ENCODE measurements around the gene HBEGF.

Gene HBEGF

DNA sequence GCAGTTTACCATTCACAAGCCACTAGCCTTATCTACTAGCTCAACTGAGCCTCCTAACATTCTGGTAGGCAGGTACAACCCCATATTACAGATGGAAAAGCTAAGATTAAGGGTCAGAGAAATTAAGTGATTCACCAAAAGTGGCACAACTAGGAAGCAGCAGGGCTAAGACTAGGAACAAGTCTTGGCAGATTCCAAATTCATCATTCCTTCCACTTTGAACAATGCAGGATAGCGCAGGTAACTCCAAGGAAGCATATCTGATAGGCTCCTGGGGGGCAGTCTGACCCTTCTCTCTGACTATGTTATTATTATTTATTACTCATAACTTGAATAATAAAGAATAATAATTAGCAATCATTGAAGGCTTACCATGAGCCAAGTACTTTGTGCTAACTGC is 8.5 kb downstream of the HBEGF start:
- Mint-ChIP-seq H3K36me3 (no peaks in the 10 kb centered on the region), H3K4me1 (peaks cover 15% of the 10 kb centered on the region), H3K27ac (no peak overlapping the region), H3K9me3 (no peaks in the 10 kb centered on the region), H3K27me3 (no peaks in the 10 kb centered on the region), H3K4me3 (no peak overlapping the region)
- no peak for DNase-seq (ENCODE audit: low spot score in 2 of 2)
- ATAC-seq (ENCODE audit: low read depth): no peak

DNA sequence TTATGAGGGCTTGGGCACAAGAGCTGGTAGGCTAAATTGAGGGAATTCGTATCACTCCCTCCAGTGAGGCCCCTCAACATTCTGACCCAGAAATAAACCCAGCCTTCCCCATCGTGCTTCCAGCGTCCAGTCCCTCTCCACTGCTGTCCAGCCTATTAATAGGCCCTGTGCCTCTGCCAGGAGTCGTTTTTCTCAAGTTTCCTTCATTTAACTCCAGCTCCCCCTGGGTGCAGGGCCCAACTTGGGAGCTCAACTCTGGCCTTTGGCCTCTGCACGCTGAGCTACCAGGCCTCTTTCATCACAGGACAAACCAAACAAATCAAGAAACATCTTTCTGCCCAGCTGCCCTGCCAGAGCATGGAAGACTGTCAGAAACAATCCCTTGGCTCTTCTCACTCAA is 10.0 kb downstream of the HBEGF start:
- Mint-ChIP-seq H3K9me3 (no peaks in the 10 kb centered on the region), H3K4me1 (peaks cover 4% of the 10 kb centered on the region), H3K36me3 (peaks cover 4% of the 10 kb centered on the region), H3K27me3 (peaks cover 2% of the 10 kb centered on the region), H3K27ac (no peak overlapping the region), H3K4me3 (no peak overlapping the region)
- no peak for DNase-seq (ENCODE audit: low spot score in 2 of 2)
- ATAC-seq (ENCODE audit: low read depth): no peak

DNA sequence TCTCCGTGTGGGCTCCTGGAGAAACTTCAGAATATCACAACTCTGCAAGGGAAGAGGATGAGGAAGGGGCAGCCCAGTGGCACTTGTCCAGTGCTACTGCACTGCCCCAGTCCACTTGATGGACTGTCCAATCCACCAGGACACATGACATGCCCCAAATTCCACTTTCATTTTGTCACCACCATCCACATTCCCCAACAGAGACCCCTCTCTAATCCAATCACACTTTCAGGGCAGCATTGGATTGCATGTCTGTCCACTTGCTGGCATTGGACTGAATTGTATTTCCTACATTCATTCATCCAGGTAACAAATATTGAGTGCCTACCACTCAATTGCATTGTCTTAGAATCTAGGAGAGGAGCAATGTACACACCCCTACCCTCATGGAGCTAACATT is 14.8 kb downstream of the HBEGF start:
- Mint-ChIP-seq H3K9me3 (no peaks in the 10 kb centered on the region), H3K4me1 (no peaks in the 10 kb centered on the region), H3K27me3 (peaks cover 2% of the 10 kb centered on the region), H3K36me3 (peaks cover 4% of the 10 kb centered on the region), H3K4me3 (no peak overlapping the region), H3K27ac (no peak overlapping the region)
- ATAC-seq (ENCODE audit: low read depth): no peak
- no peak for DNase-seq (ENCODE audit: low spot score in 2 of 2)

DNA sequence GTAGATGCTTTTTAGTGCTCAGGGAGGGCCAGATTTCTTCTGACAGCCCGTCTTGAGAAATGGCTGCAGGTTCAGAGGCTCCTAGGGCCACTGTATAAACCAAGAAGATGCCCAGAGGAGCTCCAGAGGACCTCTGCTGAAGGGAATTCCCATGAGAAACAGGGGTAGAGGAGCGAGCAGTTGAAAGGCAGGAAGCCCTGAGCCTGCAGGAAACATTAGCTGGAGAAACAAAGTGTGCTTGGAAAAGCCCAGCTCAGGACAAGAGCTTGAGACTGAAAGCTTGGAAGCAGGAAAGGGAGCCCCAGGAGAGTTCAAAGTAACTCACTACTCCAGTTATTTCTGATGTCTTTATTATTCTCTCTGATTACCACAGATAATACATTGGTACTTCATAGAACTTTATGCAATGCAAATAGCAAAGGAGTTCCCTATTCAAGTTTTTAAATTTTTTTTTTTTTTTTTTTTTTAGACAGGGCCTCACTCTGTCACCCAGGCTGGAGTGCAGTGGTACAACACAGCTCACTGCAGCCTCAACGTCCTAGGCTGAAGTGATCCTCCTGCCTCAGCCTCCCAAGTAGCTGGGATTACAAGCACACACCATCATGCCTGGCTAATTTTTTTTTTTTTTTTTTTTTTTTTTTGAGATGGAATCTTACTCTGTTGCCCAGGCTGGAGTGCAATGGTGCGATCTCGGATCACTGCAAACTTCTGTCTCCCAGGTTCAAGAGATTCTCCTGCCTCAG is 16.5 kb downstream of the HBEGF start:
- Mint-ChIP-seq H3K36me3 (peaks cover 4% of the 10 kb centered on the region), H3K27me3 (peaks cover 2% of the 10 kb centered on the region), H3K27ac (no peak overlapping the region), H3K4me1 (no peaks in the 10 kb centered on the region), H3K9me3 (no peaks in the 10 kb centered on the region), H3K4me3 (no peak overlapping the region)
- no peak for DNase-seq (ENCODE audit: low spot score in 2 of 2)
- ATAC-seq (ENCODE audit: low read depth): no peak

DNA sequence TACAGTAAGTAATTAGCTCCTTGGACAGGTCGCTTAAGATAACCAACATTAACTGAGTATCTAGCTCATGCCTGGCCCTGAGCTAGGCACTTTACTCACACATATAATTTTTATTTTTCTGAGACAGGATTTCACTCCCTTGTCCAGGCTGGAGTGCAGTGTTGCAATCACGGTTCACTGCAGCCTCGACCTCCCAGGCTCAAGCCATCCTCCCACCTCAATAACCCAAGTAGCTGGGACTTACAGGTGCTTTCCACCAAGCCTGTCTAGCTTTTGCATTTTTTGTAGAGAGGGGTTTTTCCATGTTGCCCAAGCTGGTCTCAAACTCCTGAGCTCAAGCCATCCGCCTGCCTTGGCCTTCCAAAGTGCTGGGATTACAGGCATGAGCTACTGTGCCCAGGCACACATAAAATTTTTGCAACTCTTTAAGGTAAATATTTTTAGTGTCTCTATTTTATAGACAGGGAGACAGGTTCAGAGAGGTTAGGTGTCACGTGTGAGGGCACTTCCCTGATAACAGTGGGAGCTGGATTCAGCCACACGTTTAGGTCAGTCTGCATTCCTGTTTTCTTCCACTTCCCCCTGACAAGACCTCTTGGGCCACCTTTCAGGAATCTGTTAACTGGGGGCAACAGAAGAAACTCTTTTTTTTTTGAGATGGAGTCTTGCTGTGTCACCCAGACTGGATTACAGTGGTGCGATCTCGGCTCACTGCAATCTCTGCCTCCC is 18.2 kb downstream of the HBEGF start:
- no peak overlapping the region for H3K4me3 Mint-ChIP-seq
- no peak for DNase-seq (ENCODE audit: low spot score in 2 of 2)
- peaks cover 2% of the 10 kb centered on the region for H3K27me3 Mint-ChIP-seq
- no peak overlapping the region for H3K27ac Mint-ChIP-seq
- H3K4me1 Mint-ChIP-seq: no peaks in the 10 kb centered on the region
- no peak for ATAC-seq (ENCODE audit: low read depth)
- no peaks in the 10 kb centered on the region for H3K9me3 Mint-ChIP-seq
- H3K36me3 Mint-ChIP-seq: peaks cover 4% of the 10 kb centered on the region

DNA sequence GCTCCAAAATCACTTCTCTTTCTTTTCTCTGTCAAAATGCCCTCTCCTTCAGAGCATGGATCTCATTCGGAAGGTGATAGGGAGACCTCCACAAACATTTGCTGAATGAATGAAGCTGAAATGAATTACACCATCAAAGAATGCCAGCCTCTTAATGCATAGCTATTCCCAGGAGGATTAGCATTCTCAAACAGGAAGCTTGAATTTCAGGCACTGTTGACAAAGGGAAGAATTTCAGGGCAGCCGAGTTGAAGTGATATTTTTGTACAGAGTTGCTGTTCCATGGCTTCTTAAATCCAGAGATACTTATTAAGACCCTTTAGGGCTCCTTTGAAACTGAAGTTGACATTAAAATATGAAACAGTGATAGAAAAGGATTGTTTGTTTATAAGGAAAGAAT is 18.8 kb downstream of the HBEGF start:
- H3K36me3 Mint-ChIP-seq: peaks cover 4% of the 10 kb centered on the region
- H3K9me3 Mint-ChIP-seq: no peaks in the 10 kb centered on the region
- ATAC-seq (ENCODE audit: low read depth) (no peak), DNase-seq (ENCODE audit: low spot score in 2 of 2) (no peak)
- peaks cover 2% of the 10 kb centered on the region for H3K27me3 Mint-ChIP-seq
- no peak overlapping the region for H3K4me3 Mint-ChIP-seq
- H3K27ac Mint-ChIP-seq: no peak overlapping the region
- H3K4me1 Mint-ChIP-seq: no peaks in the 10 kb centered on the region

DNA sequence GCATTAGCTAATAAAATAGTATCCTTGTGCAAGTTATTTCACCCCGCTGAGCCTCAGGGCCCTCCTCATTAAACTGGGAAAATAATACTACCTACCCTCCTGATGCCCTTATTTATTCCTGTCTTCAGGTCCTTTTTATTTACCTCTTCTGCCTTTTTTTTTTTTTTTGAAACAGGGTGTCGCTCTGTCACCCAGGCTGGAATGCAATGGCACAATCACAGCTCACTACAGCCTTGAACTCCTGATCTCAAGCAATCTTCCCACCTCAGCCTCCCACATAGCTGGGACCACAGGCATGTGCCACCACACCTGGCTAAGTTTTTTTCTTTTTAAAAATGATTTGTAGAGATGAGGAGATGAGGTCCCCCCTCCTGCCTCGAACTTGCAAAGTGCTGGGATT is 20.9 kb downstream of the HBEGF start:
- H3K4me3 Mint-ChIP-seq: no peak overlapping the region
- no peak overlapping the region for H3K27ac Mint-ChIP-seq
- DNase-seq (ENCODE audit: low spot score in 2 of 2): no peak
- peaks cover 1% of the 10 kb centered on the region for H3K36me3 Mint-ChIP-seq
- ATAC-seq (ENCODE audit: low read depth): no peak
- no peaks in the 10 kb centered on the region for H3K9me3 Mint-ChIP-seq
- H3K27me3 Mint-ChIP-seq: no peaks in the 10 kb centered on the region
- no peaks in the 10 kb centered on the region for H3K4me1 Mint-ChIP-seq

DNA sequence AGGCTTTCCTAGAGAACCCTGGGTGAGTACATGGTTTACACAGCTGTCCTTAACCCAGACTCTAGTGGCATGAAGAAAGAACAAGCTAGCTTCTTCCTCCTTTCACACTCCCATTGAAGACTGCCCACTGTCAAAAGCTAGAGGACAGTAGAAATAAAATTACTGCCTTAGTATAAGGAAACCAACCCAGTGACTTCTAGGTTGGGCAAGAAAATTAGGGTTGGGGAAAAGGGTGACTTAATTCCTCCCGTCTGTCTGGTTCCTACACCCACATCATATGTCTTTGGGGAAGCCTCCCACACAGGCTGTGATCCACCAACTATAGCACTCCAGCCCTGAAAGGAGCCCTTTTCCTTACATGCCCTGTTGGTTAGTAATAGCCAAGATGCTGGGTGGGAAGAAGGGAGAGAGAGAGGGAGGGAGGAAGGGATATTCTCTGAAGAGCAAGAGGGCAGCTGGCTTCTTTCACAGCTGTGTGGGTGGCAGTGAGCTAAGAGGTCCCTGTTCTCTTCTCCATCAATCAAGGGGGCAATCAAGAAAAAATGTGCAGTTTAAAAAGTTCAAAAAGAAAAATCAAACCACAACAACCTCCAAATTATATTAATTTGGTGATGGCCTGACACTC is 21.7 kb downstream of the HBEGF start:
- Mint-ChIP-seq H3K27ac (no peak overlapping the region), H3K9me3 (no peaks in the 10 kb centered on the region), H3K27me3 (no peaks in the 10 kb centered on the region), H3K4me3 (no peak overlapping the region), H3K36me3 (peaks cover 1% of the 10 kb centered on the region), H3K4me1 (no peaks in the 10 kb centered on the region)
- ATAC-seq (ENCODE audit: low read depth): no peak
- no peak for DNase-seq (ENCODE audit: low spot score in 2 of 2)

DNA sequence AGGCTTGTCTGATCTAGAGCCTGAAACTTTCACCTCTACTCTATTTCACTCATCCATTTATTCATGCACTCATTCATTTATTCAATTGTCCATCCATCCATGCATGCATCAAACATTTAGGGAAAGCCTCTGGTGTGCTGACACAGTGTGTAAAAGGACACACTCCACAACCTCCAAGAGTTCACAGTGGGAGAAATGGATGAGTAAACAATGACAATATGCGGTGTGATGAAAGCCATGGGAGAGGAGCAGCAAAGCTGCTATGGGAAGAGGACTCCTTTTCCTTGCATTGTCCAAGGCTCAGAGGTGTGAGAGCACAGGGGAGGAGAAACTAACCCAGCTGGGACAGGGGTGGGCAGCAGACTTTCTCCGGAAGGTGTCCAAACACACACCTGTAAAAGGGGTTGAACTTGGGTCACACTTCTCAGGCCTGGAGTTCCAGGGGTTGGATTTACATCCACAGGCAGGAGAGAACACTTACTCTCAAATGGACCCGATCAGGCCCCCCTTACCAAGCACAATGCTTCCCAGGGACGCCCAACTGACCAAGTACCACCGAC is 22.3 kb downstream of the HBEGF start:
- no peaks in the 10 kb centered on the region for H3K9me3 Mint-ChIP-seq
- no peaks in the 10 kb centered on the region for H3K27me3 Mint-ChIP-seq

DNA sequence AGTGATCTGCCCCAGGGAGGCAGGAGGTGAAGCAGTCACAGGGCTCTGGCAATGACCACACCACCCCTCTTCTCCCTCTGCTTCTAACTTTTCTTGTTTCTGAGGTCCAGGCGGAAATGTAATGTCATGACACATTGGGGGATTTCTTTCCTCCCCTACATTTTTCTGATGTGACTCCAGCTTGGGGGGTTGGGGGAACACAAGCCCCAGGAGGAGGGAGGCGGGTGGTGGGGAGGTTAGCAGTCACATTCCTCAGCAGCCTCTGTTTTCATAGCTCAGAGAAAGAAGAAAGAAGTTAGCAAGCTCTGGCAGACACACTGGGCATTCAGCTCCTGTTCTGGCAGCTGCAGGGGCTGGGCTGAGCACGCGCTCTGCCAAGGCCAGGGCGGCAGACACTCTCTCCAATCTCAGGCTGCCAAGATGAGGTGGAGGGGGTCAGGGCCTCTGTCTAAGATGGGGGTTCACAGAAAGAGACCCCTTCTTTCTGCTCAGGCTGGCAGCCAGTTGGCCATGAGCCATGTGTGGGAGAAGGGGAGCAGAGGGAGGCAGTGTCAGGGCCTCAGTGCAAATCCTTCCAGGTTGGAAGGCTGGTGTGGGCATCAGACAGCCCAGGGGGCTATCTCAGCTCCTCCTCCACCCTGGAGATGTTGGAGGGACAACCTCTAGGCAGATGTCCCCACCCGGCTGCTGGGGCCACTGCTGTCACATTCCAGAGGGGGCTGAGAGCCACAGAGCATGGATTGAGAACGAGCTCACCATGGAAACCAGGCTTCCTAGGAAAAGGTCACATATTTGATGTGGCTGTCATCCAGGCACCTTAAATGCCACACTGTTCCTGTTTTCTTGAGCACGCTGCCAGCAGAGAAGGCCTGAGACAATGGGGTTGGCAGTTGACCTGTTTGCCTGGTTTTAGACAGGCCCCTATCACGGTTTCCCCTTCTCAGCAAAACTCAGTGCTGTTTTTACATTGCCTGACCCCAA is 23.4 kb downstream of the HBEGF start:
- Mint-ChIP-seq H3K27ac (no peak overlapping the region), H3K27me3 (no peaks in the 10 kb centered on the region), H3K4me3 (no peak overlapping the region), H3K9me3 (no peaks in the 10 kb centered on the region), H3K4me1 (no peaks in the 10 kb centered on the region), H3K36me3 (peaks cover 1% of the 10 kb centered on the region)
- no peak for ATAC-seq (ENCODE audit: low read depth)
- DNase-seq (ENCODE audit: low spot score in 2 of 2): no peak

More for the DNA sequence above, 22.3 kb downstream of the HBEGF start:
- Mint-ChIP-seq H3K4me1 (no peaks in the 10 kb centered on the region), H3K27ac (no peak overlapping the region), H3K36me3 (peaks cover 1% of the 10 kb centered on the region), H3K4me3 (no peak overlapping the region)
- DNase-seq (ENCODE audit: low spot score in 2 of 2) (no peak), ATAC-seq (ENCODE audit: low read depth) (no peak)

DNA sequence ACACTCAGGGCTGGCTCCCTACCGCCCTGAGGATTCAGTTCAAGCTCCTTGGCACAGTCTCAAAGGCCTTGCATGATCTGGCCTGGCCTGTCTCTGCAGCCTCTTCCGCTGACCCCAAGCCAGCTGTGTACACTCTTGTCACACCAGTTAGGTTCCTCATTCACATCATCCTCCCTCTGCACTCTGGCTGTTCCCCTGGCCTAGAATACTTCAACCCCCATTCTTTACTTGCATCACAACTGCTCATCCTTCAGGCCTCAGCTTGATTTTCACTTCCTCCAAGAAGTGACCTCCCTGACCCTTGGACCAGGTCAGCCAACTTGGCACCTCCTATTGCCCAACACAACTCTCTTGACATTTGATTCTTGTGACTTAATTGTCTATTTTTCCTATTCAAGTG is 24.6 kb downstream of the HBEGF start:
- H3K27me3 Mint-ChIP-seq: no peaks in the 10 kb centered on the region
- DNase-seq (ENCODE audit: low spot score in 2 of 2) (no peak), ATAC-seq (ENCODE audit: low read depth) (no peak)
- no peaks in the 10 kb centered on the region for H3K9me3 Mint-ChIP-seq
- H3K27ac Mint-ChIP-seq: no peak overlapping the region
- no peaks in the 10 kb centered on the region for H3K4me1 Mint-ChIP-seq
- peaks cover 1% of the 10 kb centered on the region for H3K36me3 Mint-ChIP-seq
- no peak overlapping the region for H3K4me3 Mint-ChIP-seq

DNA sequence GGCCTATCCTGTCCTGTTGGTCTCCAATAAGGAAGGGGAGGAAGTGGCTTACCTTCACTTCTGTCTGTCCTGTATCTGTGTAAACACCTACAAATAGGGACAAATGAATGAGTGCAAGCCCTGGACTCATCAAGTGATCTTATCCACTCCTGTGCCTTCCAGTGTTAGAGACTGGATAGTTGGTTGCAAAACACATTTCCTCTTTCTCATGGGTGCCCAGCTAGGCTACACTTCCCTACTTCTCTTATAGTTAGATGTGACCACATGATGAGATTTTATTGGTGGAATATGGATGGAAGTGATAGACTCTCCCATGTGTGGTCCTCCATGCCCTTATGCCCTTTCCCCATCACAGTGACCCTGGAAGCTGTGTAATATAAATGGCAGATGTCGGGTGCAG is 26.6 kb downstream of the HBEGF start:
- H3K27me3 Mint-ChIP-seq: no peaks in the 10 kb centered on the region
- no peak overlapping the region for H3K4me3 Mint-ChIP-seq
- no peak overlapping the region for H3K27ac Mint-ChIP-seq
- DNase-seq (ENCODE audit: low spot score in 2 of 2) (no peak), ATAC-seq (ENCODE audit: low read depth) (no peak)
- H3K4me1 Mint-ChIP-seq: no peaks in the 10 kb centered on the region
- H3K36me3 Mint-ChIP-seq: peaks cover 1% of the 10 kb centered on the region
- H3K9me3 Mint-ChIP-seq: no peaks in the 10 kb centered on the region

DNA sequence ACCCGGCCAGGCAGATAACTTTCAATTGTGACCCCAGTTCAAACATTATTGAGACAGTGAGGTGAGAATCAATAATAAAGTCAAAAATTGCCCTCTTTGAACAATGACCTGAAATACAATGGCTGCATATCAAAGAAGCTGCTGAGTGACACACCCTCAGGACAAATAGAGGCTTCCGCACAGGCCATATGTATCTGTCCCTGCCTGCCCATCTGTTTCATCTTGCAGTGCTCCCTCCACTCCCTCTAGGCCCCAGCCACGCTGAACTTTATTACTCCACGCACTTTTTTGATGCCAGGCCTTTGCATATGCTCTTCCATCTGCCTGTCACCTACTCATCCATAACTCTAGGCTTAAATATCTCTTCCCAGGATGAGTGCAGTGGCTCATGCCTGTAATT is 27.6 kb downstream of the HBEGF start:
- ATAC-seq (ENCODE audit: low read depth) (no peak), DNase-seq (ENCODE audit: low spot score in 2 of 2) (no peak)
- Mint-ChIP-seq H3K36me3 (peaks cover 1% of the 10 kb centered on the region), H3K9me3 (no peaks in the 10 kb centered on the region), H3K4me3 (no peak overlapping the region), H3K27ac (no peak overlapping the region), H3K27me3 (no peaks in the 10 kb centered on the region), H3K4me1 (no peaks in the 10 kb centered on the region)
